Left lung (tissue), 10 donors: ENCODE measurements around the gene NTSR2. TPM values are rescaled to one million over a fixed set of nuclear protein-coding genes. Genes with fewer than 3 reads are reported as not detected.

Source experiments
- ATAC-seq: fragments of 200-7000 bp; cut with Tn5 transposase; one replicate; pipeline ENCODE4 v1.9.1; 2020; ENCODE audit warnings: moderate library complexity
- DNase-seq, 4 donors: peaks; one replicate each; pipeline ENCODE4 v3.0.0-alpha.2; 2013 to 2020
- H3K27ac ChIP-seq, 2 donors: fragments of 200-600 bp; sonication (generic) in 1 of 2; one replicate each; pipeline versions ENCODE4 v1.5.0 to v1.8.0; 2020 to 2021
- H3K27me3 ChIP-seq, 2 donors: fragments of 200-600 bp; sonication (generic) in 1 of 2; one replicate each; pipeline versions ENCODE4 v1.5.0 to v1.8.0; 2020 to 2021
- H3K36me3 ChIP-seq, 2 donors: fragments of 200-600 bp; sonication (generic) in 1 of 2; one replicate each; pipeline versions ENCODE4 v1.5.0 to v1.8.0; 2020 to 2021
- H3K4me1 ChIP-seq, 2 donors: fragments of 200-600 bp; one replicate each; pipeline ENCODE4 v1.8.0; 2021
- H3K4me3 ChIP-seq, 2 donors: fragments of 200-600 bp; sonication (generic) in 1 of 2; one replicate each; pipeline versions ENCODE4 v1.5.0 to v1.8.0; 2020 to 2021; ENCODE audit warnings: mild to moderate bottlenecking in 1 of 2
- H3K9me3 ChIP-seq, 2 donors: fragments of 200-600 bp; sonication (generic) in 1 of 2; one replicate each; pipeline versions ENCODE4 v1.5.0 to v1.8.0; 2020 to 2021
- CTCF ChIP-seq, 2 donors: fragments of 200-600 bp; sonication (generic) in 1 of 2; IDR thresholded peaks; one replicate each; pipeline versions ENCODE4 v1.5.0 to v1.8.0; 2021; ENCODE audit warnings: antibody characterized with exemption in 2 of 2
- intact Hi-C, 2 donors: fragments of 100-400 bp; cut with DNase I; formaldehyde crosslinking; loops; one replicate each; pipeline versions ENCODE4 v1.11.2 to v1.14.2; 2022
- polyA plus RNA-seq, 6 donors: library from polyadenylated mRNA; unstranded; fragments of 120-200 nt; gene quantifications; one replicate each; pipeline ENCODE4 v1.2.1, GENCODE V29; 2013; ENCODE audit not compliant: insufficient read length in 6 of 6
- total RNA-seq, 2 donors: library from RNA; stranded (reverse); fragmentation: NEBNext Ultra II Directional; extraction: Animal tissue kit (Norgen Biotek cat#: 25700); gene quantifications; one replicate each; pipeline ENCODE4 v1.2.1, GENCODE V29; 2021
- donor health status: DM: no; HTN: yes; CAD: no.
- donor health status: DM: no; HTN: no; CAD: no.

NTSR2 gene
- total and polyA plus RNA-seq, 8 donors, result not detected

- no peak for DNase-seq
Measured at GRCh38 chr2:11655495-11655894, 14.5 kb downstream of the NTSR2 start.

GRCh38 chr2:11652553-11652952 is 17.4 kb downstream of the NTSR2 start:
- no peak overlapping the region for H3K27ac ChIP-seq
- H3K36me3 ChIP-seq, result no peaks in the 10 kb centered on the region
- no peaks in the 10 kb centered on the region for H3K9me3 ChIP-seq
- peaks cover 0 to 1% of the 10 kb centered on the region in 2 donors for H3K27me3 ChIP-seq
- no peak overlapping the region for H3K4me3 ChIP-seq
- no peak for TF ChIP-seq CTCF (IDR thresholded peaks at IDR 0.05)
- ATAC-seq, result no peak
- no peak for DNase-seq
- H3K4me1 ChIP-seq, result no peaks in the 10 kb centered on the region
- intact Hi-C loops, result no loop called here

More at GRCh38 chr2:11655495-11655894, 14.5 kb downstream of the NTSR2 start:
- no peak for TF ChIP-seq CTCF (IDR thresholded peaks at IDR 0.05)
- ATAC-seq, result no peak
- H3K4me1 ChIP-seq, result no peaks in the 10 kb centered on the region
- intact Hi-C loops, result no loop called here
- no peaks in the 10 kb centered on the region for H3K9me3 ChIP-seq
- no peak overlapping the region for H3K27ac ChIP-seq
- no peak overlapping the region for H3K4me3 ChIP-seq
- H3K27me3 ChIP-seq, result peaks cover 0 to 29% of the 10 kb centered on the region in 2 donors
- no peaks in the 10 kb centered on the region for H3K36me3 ChIP-seq

GRCh38 chr2:11651856-11652548 is 18.0 kb downstream of the NTSR2 start:
- H3K4me1 ChIP-seq, result no peaks in the 10 kb centered on the region
- TF ChIP-seq CTCF (IDR thresholded peaks at IDR 0.05), result no peak
- DNase-seq (no peak), ATAC-seq (no peak)
- H3K27me3 ChIP-seq, result no peaks in the 10 kb centered on the region
- H3K36me3 ChIP-seq, result no peaks in the 10 kb centered on the region
- H3K9me3 ChIP-seq, result no peaks in the 10 kb centered on the region
- H3K27ac ChIP-seq, result no peak overlapping the region
- intact Hi-C loops, result no loop called here
- H3K4me3 ChIP-seq, result no peak overlapping the region

GRCh38 chr2:11649093-11649492 is 20.9 kb downstream of the NTSR2 start:
- DNase-seq (no peak), ATAC-seq (no peak)
- H3K4me3 ChIP-seq, result no peak overlapping the region
- H3K27ac ChIP-seq, result no peak overlapping the region
- H3K9me3 ChIP-seq, result no peaks in the 10 kb centered on the region
- no peaks in the 10 kb centered on the region for H3K36me3 ChIP-seq
- H3K4me1 ChIP-seq, result no peaks in the 10 kb centered on the region
- H3K27me3 ChIP-seq, result no peaks in the 10 kb centered on the region
- intact Hi-C loops, result no loop called here
- no peak for TF ChIP-seq CTCF (IDR thresholded peaks at IDR 0.05)

GRCh38 chr2:11647834-11648600 is 22.0 kb downstream of the NTSR2 start:
- no peak overlapping the region for H3K4me3 ChIP-seq
- ATAC-seq (no peak), DNase-seq (no peak)
- H3K9me3 ChIP-seq, result no peaks in the 10 kb centered on the region
- TF ChIP-seq CTCF (IDR thresholded peaks at IDR 0.05), result no peak
- no peak overlapping the region for H3K27ac ChIP-seq
- H3K36me3 ChIP-seq, result no peaks in the 10 kb centered on the region
- H3K4me1 ChIP-seq, result no peaks in the 10 kb centered on the region
- intact Hi-C loops, result no loop called here
- H3K27me3 ChIP-seq, result no peaks in the 10 kb centered on the region
